Measurements from ENCODE around the gene ATP2B1. TPM values are rescaled to one million over a fixed set of nuclear protein-coding genes. Genes with fewer than 3 reads are reported as not detected.
"Not testable (repeated sequence)": the region's sequence is repeated elsewhere in the genome, so short reads cannot be mapped to it uniquely, and the experiment has no call there.

Gene ATP2B1
- total RNA-seq: 28.4 and 30.1 TPM in 2 replicates

DNA sequence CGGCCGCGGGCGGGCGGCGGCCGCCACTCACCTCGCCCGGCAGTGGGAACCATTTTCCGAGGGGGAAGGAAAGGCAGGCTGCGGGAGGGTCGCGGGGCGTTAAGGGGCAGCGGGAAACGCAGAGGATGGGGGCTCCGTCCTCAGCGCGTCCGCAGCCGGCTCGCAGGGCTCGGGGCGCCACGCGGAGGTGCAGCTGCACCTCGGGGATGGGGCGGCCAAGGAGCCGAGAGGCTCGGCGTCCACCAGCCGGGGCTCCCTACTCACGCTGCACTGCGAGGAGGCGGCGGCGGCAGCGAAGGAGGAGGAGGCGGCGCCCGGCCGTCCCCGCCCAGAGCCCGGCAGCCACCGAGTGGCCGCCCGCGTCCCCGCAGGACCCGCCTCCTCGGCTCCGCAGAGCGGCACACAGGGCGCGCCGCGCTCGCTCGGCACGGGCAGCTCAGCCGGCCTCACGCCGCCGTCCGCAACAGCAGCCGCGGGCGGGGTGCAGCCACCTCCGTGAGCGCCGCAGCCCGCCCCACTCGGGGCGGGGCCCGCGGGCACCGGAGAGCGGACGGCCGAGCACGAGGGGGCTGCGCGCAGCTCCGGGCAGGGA, at the start of gene ATP2B1:
ATP2B1 (minus strand) TSS at position 274 of the 592 bp plus-strand sequence. CDS start 52,952 bp downstream, outside the sequence.
- DNase-seq (ENCODE audit: low read depth, low spot score): peak; percentile 44

DNA sequence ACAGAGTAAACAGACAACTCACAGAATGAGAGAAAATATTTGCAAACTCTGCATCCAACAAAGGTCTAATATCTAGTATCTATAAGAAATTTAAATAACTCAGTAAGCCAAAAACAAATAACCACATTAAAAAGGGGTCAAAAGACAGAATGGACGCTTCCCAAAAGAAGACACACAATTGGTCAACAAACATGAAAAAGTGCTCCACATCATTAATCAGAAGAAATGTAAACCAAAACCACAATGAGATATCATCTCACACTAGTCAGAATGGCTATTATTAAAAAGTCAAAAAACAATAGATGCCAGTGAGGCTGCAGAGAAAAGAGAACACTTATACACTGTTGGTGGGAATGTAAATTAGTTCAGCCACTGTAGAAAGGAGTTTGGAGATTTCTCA, 49.3 kb upstream of the ATP2B1 start:
- not testable (repeated sequence) for DNase-seq (ENCODE audit: low read depth, low spot score)

DNA sequence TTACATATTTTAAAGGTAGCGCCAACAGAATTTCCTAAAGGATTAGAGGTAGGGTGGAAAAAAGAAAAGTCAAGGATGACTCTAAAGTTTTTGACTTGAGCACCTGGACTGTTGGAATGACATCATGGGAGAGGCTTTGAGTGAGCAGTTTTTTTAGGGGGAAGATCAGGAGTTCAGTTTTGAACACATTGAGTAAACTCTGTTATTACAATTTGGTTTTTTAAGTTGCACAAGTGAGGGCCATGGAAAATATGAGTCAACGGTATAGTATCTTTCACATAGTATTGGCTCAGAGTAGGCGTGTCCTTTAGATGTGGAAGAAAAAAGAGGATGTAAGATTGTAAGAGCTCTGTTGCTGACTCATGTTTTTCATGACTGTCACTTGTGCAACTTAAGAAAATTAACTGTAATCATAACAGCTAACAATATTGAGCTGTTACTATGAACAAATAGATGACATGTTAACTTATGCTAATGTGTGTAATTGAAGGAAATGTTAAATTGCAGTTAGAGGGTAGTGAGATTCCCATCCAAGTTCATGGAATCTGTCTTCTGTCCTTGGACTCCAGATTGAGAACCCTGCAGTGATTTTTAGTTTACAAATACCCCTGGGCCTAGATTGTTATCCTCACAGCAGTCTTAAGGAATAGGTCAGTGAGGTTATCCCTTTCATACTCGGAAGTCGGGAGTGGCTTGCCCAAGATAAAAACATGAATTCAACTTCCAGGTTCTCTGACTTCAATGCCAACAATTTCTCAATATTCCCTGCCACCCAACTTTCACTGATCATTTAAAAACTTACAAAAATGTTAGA, 48.2 kb upstream of the ATP2B1 start:
- peak; percentile 52 for DNase-seq (ENCODE audit: low read depth, low spot score)

DNA sequence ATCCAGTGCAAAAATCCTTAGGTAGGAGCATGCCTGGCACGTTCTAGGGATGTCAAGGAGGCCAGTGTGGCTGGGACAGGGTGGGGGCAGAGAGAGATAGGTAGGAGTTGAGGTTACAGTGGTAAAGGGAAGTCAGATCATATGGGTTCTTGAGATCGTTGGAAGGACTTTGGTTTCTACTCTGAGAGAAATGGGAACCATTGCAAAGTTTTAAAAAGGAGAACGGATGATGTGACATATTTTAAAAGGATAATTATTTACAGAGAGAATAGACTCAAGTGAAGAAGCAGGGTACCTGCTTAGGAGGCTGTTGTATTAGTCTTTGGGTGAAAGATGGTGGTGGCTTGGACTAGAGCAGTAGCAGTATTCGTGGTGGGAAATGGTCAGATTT, 47.6 kb upstream of the ATP2B1 start:
- DNase-seq (ENCODE audit: low read depth, low spot score): no peak

DNA sequence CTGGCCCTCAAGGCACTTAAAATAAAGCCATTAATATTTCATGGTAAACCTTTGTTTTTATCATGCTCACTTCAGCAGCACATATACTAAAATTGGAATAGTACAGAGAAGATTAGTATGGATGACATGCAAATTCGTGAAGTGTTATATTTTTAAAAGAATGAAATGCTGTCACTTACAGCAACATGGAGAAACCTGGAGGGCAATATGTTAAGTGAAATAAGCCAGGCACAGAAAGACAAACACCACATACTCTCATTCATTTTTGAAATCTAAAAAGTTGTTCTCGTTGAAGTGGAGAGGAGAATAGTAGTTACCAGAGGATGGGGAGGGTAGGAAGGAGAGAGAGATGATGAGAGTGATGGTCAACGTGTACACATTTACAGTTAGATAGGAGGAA, 45.4 kb upstream of the ATP2B1 start:
- DNase-seq (ENCODE audit: low read depth, low spot score): no peak

DNA sequence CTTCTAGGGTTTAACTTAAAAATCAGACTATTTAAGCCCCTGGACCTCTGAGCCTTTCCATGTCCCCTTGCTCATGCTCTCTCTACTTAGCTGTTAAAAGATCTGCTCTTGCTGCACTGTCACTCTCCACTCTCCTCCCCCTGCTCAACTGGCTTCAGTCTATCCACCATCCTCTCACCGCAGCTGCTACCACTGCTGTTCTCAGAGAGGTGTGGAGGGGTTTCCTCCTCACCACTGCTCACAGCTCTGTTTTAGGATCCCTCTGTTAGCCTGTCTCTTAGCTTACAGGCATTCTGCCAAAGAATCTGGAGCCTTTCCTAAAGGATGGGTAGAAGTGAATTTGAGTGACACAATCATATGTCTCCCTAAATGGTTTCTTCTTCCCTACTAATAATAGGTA, 43.7 kb upstream of the ATP2B1 start:
- no peak for DNase-seq (ENCODE audit: low read depth, low spot score)

DNA sequence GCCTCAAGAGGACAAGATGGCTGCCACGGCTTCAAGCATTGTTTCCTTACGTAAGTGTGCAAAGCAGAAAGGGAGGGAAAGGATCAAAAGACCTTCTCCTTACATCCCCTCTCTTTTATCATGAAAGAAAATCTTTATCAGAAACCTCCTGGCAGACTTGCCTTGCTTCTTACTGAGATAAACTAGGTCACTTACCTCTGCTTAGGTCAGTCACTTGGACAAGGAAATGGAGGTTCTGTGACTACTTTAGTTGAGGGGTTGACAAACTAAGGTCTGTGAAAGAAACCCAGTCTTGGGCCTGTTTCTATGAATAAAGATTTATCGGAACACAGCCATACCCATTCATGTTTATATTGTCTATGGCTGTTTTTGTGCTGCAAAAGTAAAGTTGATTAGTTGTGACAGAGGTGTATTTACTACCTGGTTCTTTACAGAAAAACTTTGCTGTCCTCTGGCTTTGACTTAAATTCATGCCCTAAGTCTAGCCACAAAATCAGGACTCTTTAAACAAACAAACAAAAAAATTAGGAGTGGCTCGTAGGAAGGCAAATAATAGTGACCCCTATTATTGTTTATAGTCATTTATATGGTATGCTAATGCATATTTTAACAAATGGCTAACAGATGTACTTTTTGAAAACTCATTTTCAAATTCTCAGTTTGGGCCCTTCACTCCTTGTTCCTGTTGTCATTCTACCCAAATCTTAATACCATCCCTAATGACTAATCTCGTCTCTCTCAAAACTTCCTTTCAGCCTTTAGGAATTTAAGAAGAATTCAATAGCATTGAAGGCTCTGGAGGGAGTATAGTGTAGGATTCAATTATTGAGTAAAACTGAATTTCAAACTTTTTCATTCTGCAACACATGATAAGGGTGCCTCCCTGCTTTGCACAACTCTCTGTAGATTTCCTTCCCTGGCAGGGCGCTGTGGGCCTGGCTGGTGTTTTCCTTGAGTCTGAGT, 42.0 kb upstream of the ATP2B1 start:
- DNase-seq (ENCODE audit: low read depth, low spot score): no peak

DNA sequence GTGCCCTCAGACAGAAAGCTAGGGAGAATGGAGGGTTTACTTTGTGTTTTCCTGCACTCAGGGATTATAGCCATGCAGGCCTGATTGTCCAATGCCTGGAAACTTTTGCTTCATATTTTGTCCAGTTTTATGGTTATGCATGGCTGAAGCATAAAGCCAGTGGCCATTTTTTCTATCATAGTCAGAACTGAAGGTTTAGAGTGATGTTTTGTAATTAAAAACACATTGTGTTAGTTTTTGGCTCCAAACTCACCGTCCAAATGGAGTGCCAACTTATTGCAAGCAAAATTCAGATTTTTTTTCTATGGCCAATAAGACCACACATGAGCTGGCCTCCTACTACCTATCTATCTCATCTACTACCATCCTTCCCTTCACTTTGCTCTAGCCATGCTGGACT, 40.2 kb upstream of the ATP2B1 start:
- no peak for DNase-seq (ENCODE audit: low read depth, low spot score)

DNA sequence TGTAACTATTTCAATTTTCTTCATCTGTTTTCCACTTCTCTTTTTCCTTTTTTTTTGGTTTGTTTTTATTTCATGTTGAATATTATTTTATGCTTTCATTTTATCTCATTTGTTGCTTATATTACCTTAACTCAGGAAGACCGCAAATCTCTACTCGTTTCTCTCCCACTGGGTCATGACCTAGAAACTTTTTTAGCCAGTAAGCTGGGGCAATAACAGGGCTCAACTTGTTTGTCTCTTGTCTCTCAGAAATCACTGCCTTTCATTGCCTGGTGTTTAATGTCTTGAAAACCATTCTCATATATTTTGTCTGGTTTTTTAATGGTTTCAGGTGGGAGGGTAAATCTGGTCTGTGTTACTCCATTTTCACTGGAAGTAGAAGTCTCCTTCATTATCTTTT, 36.6 kb upstream of the ATP2B1 start:
- DNase-seq (ENCODE audit: low read depth, low spot score): no peak

DNA sequence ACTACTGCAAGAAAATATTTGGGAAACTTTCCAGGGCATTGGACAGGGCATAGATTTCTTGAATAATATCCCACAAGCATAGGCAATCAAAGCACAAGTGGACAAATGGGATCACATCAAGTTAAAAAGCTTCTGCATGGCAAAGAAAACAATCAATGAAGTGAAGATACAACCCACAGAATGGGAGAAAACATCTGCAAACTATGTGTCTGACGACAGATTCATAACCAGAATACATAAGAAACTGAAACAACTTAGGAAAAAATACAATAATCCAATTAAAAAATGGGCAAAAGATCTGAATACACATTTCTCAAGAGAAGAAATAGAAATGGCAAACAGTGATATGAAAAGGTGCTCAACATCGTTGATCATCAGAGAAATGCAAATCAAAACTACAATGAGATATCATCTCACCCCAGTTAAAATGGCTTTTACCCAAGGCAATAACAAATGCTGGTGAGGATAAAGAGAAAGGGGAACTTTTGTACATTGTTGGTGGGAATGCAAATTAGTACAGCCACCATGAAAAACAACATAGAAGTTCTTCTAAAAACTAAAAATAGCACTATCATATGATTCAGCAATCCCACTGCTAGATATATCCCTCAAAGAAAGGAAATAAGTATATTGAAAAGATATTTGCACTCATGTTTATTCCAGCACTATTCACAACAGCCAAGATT, 33.8 kb upstream of the ATP2B1 start:
- no peak for DNase-seq (ENCODE audit: low read depth, low spot score)

DNA sequence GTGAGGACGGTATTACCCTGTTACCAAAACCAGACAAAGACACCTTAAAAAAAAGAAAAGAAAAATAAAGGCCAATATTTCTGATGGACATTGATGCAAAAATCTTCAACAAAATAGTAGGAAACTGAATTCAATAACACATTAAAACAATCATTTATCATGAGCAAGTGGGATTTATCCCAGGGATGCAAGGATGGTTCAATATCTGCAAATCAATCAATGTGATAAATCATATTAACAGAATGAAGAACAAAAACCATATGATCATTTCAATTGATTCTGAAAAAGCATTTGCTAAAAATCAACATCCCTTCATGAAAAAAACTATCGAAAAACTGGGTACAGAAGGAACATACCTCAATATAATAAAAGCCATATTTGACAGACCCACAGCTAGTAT, 32.3 kb upstream of the ATP2B1 start:
- no peak for DNase-seq (ENCODE audit: low read depth, low spot score)

DNA sequence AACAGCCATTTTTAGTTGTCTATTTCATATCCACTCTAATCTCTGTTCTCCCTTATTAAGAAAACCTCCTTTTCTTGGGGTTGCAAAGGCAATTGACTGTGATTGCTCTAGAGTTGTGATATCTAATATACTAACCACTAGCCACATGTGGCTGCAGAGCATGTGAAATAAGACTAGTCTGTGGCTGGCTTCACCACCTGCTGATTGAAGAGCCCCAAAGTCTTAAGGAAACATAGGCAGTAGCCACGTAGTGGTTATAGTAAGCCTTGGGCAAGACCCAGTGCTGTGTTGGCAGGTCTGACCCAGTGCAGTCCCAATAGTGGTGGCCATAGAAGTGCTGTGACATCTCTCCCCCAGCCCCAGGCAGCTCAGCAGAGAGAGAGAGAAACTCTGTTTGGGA, 28.4 kb upstream of the ATP2B1 start:
- DNase-seq (ENCODE audit: low read depth, low spot score): no peak

DNA sequence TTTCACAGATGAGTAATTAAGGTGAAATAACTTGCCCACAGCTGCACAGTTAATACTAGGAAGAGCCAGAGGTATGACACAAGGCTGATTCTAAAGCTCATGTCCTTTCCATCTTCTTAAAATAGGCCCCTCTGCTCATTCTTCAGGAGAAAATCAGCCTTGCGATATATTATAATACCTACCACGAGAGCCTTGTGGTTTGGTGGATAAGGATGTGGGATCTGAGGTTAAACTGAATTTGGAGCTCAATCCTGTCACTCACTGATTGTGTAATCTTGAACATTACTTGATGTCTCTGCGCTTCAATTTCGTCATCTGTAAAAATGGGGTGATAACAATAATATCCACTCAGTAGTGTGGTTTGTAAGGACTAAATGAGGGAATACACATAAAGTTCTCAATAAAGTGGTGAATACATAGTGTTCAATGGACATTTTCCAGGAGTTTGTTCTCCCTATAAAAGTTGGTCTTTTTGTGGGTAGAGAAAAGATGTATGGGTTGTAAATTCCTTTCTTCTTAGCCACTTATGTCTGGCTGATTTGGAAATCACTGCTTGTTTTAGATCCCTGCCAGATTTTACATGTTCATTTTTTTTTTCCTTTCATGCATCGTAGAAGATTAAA, 25.1 kb upstream of the ATP2B1 start:
- no peak for DNase-seq (ENCODE audit: low read depth, low spot score)

DNA sequence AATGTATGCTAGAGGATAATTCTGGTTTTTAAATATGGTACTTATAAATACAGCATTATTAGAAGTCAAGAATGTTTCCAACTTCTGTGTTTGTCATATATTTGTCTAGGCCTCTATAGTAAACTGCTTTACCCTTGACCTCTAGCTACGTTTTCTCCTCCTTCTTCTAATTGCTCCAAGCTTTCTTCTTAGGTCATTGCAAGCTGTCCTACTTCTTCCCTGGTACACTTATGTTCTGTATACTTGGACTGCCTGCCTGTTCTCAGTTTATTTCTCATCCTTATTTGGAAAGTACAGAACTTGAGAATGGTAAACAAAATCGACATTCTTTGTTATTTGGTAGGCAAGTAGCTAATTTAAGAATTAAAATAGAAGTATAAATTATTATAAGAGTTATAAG, 23.9 kb upstream of the ATP2B1 start:
- no peak for DNase-seq (ENCODE audit: low read depth, low spot score)

DNA sequence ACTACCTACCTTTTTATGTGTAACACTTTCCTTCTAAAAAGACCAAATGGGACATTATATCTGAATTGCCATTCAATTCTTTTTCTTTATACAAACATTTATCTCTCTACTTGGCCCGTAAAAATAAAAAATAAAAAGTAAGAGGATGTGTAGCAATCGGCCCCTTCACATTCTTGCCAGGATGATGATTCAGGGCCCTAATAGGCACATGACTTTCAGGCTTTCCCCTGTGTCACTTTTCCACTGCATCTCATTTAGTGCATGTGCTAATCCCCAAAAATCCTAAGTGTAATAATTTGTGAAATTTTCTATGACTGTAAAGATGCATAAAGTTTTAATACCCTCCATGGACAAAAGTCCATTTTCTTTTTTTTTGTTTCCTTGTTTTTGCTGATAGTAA, 23.0 kb upstream of the ATP2B1 start:
- DNase-seq (ENCODE audit: low read depth, low spot score): no peak

DNA sequence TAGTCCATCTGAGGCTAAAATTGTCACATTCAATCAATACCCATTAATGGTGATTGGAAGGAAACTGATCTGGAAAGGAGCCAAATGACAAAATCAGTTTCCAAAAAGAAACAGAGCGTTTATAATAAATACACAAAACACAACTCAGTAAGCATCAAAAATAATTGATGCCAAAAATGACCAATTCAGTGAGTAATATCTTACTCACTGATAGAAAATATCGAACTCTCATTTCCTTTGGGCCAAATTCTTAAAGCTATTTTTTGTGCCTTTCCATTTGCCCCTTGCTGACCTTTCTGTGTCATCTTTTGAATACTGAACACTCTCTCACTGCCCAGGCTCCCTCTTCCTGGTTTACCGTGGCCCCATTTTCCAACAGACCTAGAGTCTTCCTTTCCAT, 22.5 kb upstream of the ATP2B1 start:
- DNase-seq (ENCODE audit: low read depth, low spot score): no peak

DNA sequence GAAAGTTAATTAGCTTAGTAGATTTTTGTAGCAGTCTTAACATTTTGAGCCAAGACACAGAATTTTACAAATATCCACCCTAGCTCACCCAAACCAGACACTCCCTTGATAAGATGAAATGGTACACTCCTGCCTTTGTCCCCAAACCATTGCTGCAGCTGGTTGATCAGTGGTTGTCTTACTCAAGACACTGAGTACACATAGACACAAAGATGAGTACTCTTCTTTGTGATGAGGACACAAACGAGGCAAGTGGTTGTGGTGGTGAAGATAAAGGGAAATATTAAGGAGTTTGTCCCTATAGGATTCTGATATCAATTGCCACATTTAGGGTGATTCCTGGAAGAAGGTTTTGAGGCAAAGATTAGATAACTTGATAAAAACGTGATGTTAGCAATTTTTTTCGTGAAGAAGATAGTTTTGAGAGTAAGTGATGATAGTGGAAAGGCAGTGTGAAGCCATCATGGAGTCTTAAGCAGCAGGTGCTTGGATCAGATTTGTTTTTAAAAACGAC, 21.4 kb upstream of the ATP2B1 start:
- no peak for DNase-seq (ENCODE audit: low read depth, low spot score)

DNA sequence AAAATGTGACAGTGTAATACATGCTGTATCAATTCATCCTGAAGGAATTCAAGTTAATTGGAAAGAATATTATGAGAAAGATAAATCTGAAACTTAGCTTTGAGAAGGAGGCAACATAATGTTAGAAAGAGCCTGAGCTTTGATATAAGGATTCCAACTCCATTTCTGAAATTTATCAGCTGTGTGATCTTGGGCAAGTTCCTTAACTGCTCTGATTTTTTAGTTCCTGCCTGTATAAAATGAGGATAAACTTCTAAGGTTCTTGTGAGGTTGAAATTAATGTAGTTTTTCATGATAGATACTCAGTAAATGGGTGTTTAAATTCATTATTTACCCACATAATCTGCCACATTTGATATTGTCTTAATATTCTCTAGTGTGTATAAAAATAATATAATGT, 14.6 kb upstream of the ATP2B1 start:
- DNase-seq (ENCODE audit: low read depth, low spot score): no peak

DNA sequence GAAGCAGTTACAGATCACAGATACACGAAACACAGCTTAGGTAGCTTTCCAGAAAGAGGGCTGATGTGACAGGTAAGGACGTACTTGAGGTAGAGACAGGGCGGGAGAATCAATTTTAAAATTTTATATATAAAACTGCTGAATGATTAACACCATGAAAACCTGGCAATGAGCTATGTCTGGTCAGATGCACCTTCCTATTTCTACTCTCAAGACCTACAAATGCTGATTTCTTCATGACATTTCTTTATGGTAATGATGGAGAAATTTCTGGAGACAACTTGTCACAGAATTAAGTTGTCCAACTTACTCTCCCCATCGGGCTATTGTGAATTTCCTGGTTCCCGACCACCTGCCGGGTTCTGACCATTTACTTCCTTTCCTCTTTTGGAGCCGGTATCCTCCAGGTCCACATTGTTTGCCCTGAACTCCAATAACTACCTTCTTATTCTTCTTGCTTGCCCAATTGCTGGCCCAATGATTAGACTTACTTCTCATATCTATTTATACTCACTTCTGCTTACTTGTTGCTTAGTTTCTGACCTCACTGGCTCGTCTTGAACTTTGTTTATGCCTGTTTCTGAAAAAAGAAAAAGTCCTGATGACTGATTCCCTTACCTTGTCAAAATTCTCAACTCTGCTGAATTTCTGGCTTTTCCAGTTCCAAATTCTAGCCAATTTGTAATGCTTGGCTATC, 12.8 kb upstream of the ATP2B1 start:
- no peak for DNase-seq (ENCODE audit: low read depth, low spot score)
